K562 (cell line): ENCODE results near the gene ADAP2. TPM values are rescaled to one million over a fixed set of nuclear protein-coding genes. Genes with fewer than 3 reads are reported as not detected.
A peak's percentile ranks its signal among the peaks of the same experiment; 100 is the strongest.

Source experiments
- CAMTA2 ChIP-seq: fragments of 250-450 bp; sonication (Bioruptor Pico); conservative IDR thresholded peaks from 2 replicates; pipeline ENCODE4 v1.5.1; 2022
- DDX20 ChIP-seq: fragments of 450-650 bp; IDR thresholded peaks from 2 replicates; pipeline ENCODE4 v1.6.1; 2016; ENCODE audit warnings: missing genetic modification characterization, low read depth, mild to moderate bottlenecking, missing compliant biosample characterization, moderate library complexity
- GATA2 ChIP-seq: sonication (generic); formaldehyde crosslinking; IDR thresholded peaks from 2 replicates; pipeline ENCODE4 v1.4.0; 2020; ENCODE audit warnings: mild to moderate bottlenecking, missing genetic modification reagents
- GTF2E2 ChIP-seq: fragments of 200-800 bp; sonication (Bioruptor generic); IDR thresholded peaks from 2 replicates; pipeline ENCODE4 v1.6.1; 2016; ENCODE audit warnings: missing genetic modification characterization, missing compliant biosample characterization
- KAT8 ChIP-seq: fragments of 450-650 bp; IDR thresholded peaks from 2 replicates; pipeline ENCODE4 v1.6.1; 2016; ENCODE audit warnings: low read depth, mild to moderate bottlenecking
- KDM1A ChIP-seq, 2 experiments: fragments of 450-650 bp; IDR thresholded peaks; 2 replicates each; pipeline ENCODE4 v1.6.1; 2016; ENCODE audit warnings: mild to moderate bottlenecking in 2 of 2
- NCOA1 ChIP-seq: fragments of 450-650 bp; IDR thresholded peaks from 2 replicates; pipeline ENCODE4 v1.6.1; 2016; ENCODE audit warnings: low read depth
- PHF8 ChIP-seq: fragments of 200-600 bp; sonication (generic); IDR thresholded peaks from 2 replicates; pipeline ENCODE4 v1.6.1; 2012; ENCODE audit warnings: mixed run types, mild to moderate bottlenecking, inconsistent platforms, low read length, moderate library complexity, borderline replicate concordance
- RUNX1 ChIP-seq: sonication (generic); IDR thresholded peaks from 2 replicates; pipeline ENCODE4 v1.6.1; 2016; ENCODE audit warnings: antibody characterized with exemption, low read depth
- SAFB ChIP-seq: fragments of 200-400 bp; formaldehyde crosslinking; IDR thresholded peaks from 2 replicates; pipeline ENCODE4 v1.6.1; 2017; ENCODE audit warnings: low read depth, low read length, borderline replicate concordance
- SLC30A9 ChIP-seq: fragments of 250-450 bp; sonication (Bioruptor Pico); IDR thresholded peaks from 2 replicates; pipeline ENCODE4 v1.8.0; 2022; ENCODE audit warnings: mild to moderate bottlenecking, moderate library complexity
- TEAD4 ChIP-seq, 2 experiments: sonication (generic) in 1 of 2; formaldehyde crosslinking in 1 of 2; IDR thresholded peaks; 2 replicates each; pipeline versions ENCODE4 v1.6.1 to v1.8.0; 2012 to 2022; ENCODE audit warnings: borderline replicate concordance in 1 of 2, inconsistent platforms in 1 of 2, low read length in 1 of 2, mild to moderate bottlenecking in 1 of 2, missing genetic modification reagents in 1 of 2
- TSC22D4 ChIP-seq: fragments of 450-650 bp; IDR thresholded peaks from 2 replicates; pipeline ENCODE4 v1.6.1; 2016; ENCODE audit warnings: missing genetic modification characterization, missing biosample characterization, control low read depth
- YY1 ChIP-seq, 3 experiments: IDR thresholded peaks; 2 replicates each; pipeline ENCODE4 v1.6.1; 2011; ENCODE audit warnings: low read length in 2 of 3, mild to moderate bottlenecking in 2 of 3, moderate library complexity in 2 of 3, borderline replicate concordance in 1 of 3, control low read depth in 1 of 3, low read depth in 1 of 3; ENCODE audit not compliant: insufficient read depth in 3 of 3, insufficient replicate concordance in 2 of 3, control insufficient read depth in 1 of 3, insufficient read length in 1 of 3; ENCODE audit errors: extremely low read depth in 1 of 3
- ZNF551 ChIP-seq: fragments of 250-450 bp; sonication (Bioruptor Pico); IDR thresholded peaks from 2 replicates; pipeline ENCODE4 v1.5.0; 2021; ENCODE audit warnings: mild to moderate bottlenecking, moderate library complexity
- ZNF644 ChIP-seq: fragments of 200-800 bp; sonication (Bioruptor generic); IDR thresholded peaks from 2 replicates; pipeline ENCODE4 v1.6.1; 2016; ENCODE audit warnings: low read depth, missing genetic modification characterization, missing compliant biosample characterization
- ZZZ3 ChIP-seq: fragments of 450-650 bp; IDR thresholded peaks from 2 replicates; pipeline ENCODE4 v1.6.1; 2016; ENCODE audit warnings: antibody characterized with exemption, mild to moderate bottlenecking, moderate library complexity
- polyA plus RNA-seq, 8 experiments: library from polyadenylated mRNA; depleted of rRNA in 4 of 8; stranded (reverse) in 5 of 8; unstranded in 3 of 8; fragments of >200 nt; fragmentation: Nextera tagmentation in 2 of 8; fragmentation: Illumina TruSeq in 1 of 8; extraction: Ambion mirVana in 2 of 8; extraction: Trizol in 1 of 8; gene quantifications; 2 replicates each; pipeline versions ENCODE4 v1.2.1 to v1.2.3, GENCODE V29; 2011 to 2014; ENCODE audit warnings: inconsistent platforms in 1 of 8, missing spikeins in 1 of 8
- total RNA-seq, 7 experiments: library from RNA; depleted of rRNA in 6 of 7; stranded (reverse); fragments of >200 nt in 6 of 7; fragmentation: Illumina TruSeq in 2 of 7; extraction: Trizol in 2 of 7; gene quantifications; 2 replicates each; pipeline versions ENCODE4 v1.2.1 to v1.2.3, GENCODE V29; 2011 to 2021; ENCODE audit warnings: low replicate concordance in 1 of 7
- TF ChIP-seq, protein P1 (sequence below), 2 experiments: fragments of 450-650 bp; IDR thresholded peaks; 2 replicates each; pipeline ENCODE4 v1.6.1; 2018; ENCODE audit warnings: mild to moderate bottlenecking in 2 of 2, low read depth in 1 of 2; ENCODE audit not compliant: partially characterized antibody in 2 of 2
- TF ChIP-seq, protein P2 (sequence below): fragments of 450-650 bp; IDR thresholded peaks from 2 replicates; pipeline ENCODE4 v1.6.1; 2016; ENCODE audit warnings: antibody characterized with exemption
- TF ChIP-seq, protein P3 (sequence below), 2 experiments: fragments of 200-800 bp in 1 of 2; sonication (Bioruptor generic) in 1 of 2; sonication (generic) in 1 of 2; formaldehyde crosslinking in 1 of 2; IDR thresholded peaks in 1 of 2; conservative IDR thresholded peaks in 1 of 2; 2 replicates each; pipeline versions ENCODE4 v1.5.0 to v1.6.1; 2016 to 2020; ENCODE audit warnings: missing compliant biosample characterization in 1 of 2, missing genetic modification characterization in 1 of 2, missing genetic modification reagents in 1 of 2

The ADAP2 gene
- total and polyA plus RNA-seq, 9 of the 15 experiments (the other 6 are each of a cell fraction or from before 2014, with no cell fraction given) = 0.06 to 0.73 (median 0.23) TPM; not detected in 5

DNA sequence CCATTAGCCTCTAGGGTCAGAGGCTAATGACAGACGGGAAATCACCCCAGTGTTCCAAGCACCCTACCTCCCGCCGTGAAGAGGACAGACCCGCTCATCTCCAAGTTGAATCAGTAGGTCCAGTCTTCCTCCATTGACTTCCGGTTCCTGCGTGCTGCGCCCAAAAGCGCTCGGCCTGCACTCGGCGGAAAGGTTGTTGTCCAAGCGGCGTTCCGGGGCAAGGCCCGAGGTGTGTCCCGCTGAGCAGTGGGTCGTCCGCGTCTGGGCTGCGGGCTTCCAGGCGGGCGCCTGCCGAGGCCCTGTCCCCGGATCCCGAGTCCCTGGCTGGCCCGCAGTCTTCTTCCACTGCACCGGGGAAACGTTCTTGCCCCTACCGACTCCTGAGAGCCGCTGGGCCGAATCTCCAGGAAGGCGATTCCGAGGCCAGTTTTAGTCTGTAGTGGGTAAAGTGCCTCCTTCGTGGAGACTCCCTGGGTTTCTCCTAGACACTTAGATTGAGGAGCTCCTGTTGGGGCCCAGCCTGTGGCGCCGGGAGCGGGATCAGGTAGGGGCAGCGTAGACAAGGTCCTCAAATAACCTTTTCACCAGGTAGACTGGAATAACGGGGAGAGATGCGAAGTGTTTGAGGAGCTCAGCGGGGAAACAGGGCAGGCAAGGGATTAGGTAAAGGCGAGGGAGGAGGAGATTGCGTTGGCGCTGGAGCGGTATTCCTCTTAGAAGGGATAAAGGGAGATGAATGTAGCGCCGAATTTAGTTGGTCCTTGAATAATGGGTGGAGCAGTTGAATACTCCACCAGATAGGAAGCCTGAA lies 15.4 kb upstream of the ADAP2 start, which contains the start of gene TEFM (continued):
- TF ChIP-seq, protein P1, sequence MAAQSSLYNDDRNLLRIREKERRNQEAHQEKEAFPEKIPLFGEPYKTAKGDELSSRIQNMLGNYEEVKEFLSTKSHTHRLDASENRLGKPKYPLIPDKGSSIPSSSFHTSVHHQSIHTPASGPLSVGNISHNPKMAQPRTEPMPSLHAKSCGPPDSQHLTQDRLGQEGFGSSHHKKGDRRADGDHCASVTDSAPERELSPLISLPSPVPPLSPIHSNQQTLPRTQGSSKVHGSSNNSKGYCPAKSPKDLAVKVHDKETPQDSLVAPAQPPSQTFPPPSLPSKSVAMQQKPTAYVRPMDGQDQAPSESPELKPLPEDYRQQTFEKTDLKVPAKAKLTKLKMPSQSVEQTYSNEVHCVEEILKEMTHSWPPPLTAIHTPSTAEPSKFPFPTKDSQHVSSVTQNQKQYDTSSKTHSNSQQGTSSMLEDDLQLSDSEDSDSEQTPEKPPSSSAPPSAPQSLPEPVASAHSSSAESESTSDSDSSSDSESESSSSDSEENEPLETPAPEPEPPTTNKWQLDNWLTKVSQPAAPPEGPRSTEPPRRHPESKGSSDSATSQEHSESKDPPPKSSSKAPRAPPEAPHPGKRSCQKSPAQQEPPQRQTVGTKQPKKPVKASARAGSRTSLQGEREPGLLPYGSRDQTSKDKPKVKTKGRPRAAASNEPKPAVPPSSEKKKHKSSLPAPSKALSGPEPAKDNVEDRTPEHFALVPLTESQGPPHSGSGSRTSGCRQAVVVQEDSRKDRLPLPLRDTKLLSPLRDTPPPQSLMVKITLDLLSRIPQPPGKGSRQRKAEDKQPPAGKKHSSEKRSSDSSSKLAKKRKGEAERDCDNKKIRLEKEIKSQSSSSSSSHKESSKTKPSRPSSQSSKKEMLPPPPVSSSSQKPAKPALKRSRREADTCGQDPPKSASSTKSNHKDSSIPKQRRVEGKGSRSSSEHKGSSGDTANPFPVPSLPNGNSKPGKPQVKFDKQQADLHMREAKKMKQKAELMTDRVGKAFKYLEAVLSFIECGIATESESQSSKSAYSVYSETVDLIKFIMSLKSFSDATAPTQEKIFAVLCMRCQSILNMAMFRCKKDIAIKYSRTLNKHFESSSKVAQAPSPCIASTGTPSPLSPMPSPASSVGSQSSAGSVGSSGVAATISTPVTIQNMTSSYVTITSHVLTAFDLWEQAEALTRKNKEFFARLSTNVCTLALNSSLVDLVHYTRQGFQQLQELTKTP (IDR thresholded peaks at IDR 0.05; ENCODE audit: low read depth in 1 of 2, partially characterized antibody in 2 of 2) = peak in 1 of 2 experiments; percentile 78
- TF ChIP-seq PHF8 (peak; percentile 98), CAMTA2 (no peak), GATA2 (CRISPR knock-in tag) (peak; percentile 75), RUNX1 (peak; percentile 77; the same call in 1 of the 2 replicates), ZNF551 (no peak), TEAD4 (IDR thresholded peaks at IDR 0.05; ENCODE audit: low read length) (peak; percentile 58), TEAD4 (CRISPR knock-in tag; IDR thresholded peaks at IDR 0.05; ENCODE audit: borderline replicate concordance) (no peak), GTF2E2 (peak; percentile 94), TSC22D4 (tag) (no peak), DDX20 (tag) (no peak), KAT8 (no peak), ZZZ3 (no peak), SAFB (no peak), NCOA1 (peak; percentile 98), SLC30A9 (CRISPR knock-in tag) (no peak), YY1 (IDR thresholded peaks at IDR 0.05; ENCODE audit: borderline replicate concordance in 1 of 3, control insufficient read depth in 1 of 3, extremely low read depth in 1 of 3, insufficient read depth in 3 of 3, insufficient read length in 1 of 3, insufficient replicate concordance in 2 of 3, low read depth in 1 of 3, low read length in 2 of 3) (peak in 2 of 3 experiments; percentile 85 to 90), KDM1A (IDR thresholded peaks at IDR 0.05) (no peak), ZNF644 (no peak)
- TF ChIP-seq, protein P2, sequence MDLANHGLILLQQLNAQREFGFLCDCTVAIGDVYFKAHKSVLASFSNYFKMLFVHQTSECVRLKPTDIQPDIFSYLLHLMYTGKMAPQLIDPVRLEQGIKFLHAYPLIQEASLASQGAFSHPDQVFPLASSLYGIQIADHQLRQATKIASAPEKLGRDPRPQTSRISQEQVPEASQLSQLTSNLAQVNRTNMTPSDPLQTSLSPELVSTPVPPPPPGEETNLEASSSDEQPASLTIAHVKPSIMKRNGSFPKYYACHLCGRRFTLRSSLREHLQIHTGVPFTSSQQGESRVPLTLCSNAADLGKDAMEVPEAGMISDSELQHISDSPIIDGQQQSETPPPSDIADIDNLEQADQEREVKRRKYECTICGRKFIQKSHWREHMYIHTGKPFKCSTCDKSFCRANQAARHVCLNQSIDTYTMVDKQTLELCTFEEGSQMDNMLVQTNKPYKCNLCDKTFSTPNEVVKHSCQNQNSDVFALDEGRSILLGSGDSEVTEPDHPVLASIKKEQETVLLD = no peak; the same call in 1 of the 2 replicates
- TF ChIP-seq, protein P3, sequence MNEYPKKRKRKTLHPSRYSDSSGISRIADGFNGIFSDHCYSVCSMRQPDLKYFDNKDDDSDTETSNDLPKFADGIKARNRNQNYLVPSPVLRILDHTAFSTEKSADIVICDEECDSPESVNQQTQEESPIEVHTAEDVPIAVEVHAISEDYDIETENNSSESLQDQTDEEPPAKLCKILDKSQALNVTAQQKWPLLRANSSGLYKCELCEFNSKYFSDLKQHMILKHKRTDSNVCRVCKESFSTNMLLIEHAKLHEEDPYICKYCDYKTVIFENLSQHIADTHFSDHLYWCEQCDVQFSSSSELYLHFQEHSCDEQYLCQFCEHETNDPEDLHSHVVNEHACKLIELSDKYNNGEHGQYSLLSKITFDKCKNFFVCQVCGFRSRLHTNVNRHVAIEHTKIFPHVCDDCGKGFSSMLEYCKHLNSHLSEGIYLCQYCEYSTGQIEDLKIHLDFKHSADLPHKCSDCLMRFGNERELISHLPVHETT (CRISPR knock-in tag; conservative IDR thresholded peaks at IDR 0.05 in 1 of 2, IDR thresholded peaks at IDR 0.05 in 1 of 2) = no peak
